Glutamatergic neuron (in vitro differentiated cells): ENCODE data around the gene RPL13A. TPM values are rescaled to one million over a fixed set of nuclear protein-coding genes. Genes with fewer than 3 reads are reported as not detected.

Experiments used
- DNase-seq: peaks from one replicate; pipeline ENCODE4 v3.0.0; 2022
- H3K27ac Mint-ChIP-seq: one replicate; pipeline ENCODE4 v1.8.0; 2020; ENCODE audit warnings: mild to moderate bottlenecking, mixed read lengths, inconsistent platforms; ENCODE audit not compliant: unreplicated experiment
- H3K27me3 Mint-ChIP-seq: one replicate; pipeline ENCODE4 v1.8.0; 2020; ENCODE audit warnings: mild to moderate bottlenecking, moderate library complexity, mixed read lengths, inconsistent platforms; ENCODE audit not compliant: unreplicated experiment
- H3K36me3 Mint-ChIP-seq: one replicate; pipeline ENCODE4 v1.8.0; 2020; ENCODE audit warnings: mild to moderate bottlenecking, mixed read lengths, inconsistent platforms; ENCODE audit not compliant: unreplicated experiment
- H3K4me1 Mint-ChIP-seq: one replicate; pipeline ENCODE4 v1.8.0; 2020; ENCODE audit warnings: mild to moderate bottlenecking, low read depth, mixed read lengths, inconsistent platforms; ENCODE audit not compliant: unreplicated experiment
- H3K4me3 Mint-ChIP-seq: one replicate; pipeline ENCODE4 v1.8.0; 2020; ENCODE audit warnings: mild to moderate bottlenecking, mixed read lengths, inconsistent platforms; ENCODE audit not compliant: unreplicated experiment
- H3K9me3 Mint-ChIP-seq: one replicate; pipeline ENCODE4 v1.8.0; 2020; ENCODE audit warnings: mild to moderate bottlenecking, moderate library complexity, mixed read lengths, inconsistent platforms; ENCODE audit not compliant: unreplicated experiment
- CTCF ChIP-seq: fragments of 200-600 bp; sonication (generic); IDR thresholded peaks from one replicate; pipeline ENCODE4 v1.5.0; 2021; ENCODE audit not compliant: partially characterized antibody, unreplicated experiment
- long read RNA-seq: library from polyadenylated mRNA; unstranded; transcript quantifications from one replicate; pipeline ENCODE4 v2.0.0, GENCODE V29; 2020; ENCODE audit not compliant: unreplicated experiment
- total RNA-seq: library from RNA; stranded (reverse); fragmentation: NEBNext Ultra II Directional; extraction: Animal tissue kit (Norgen Biotek cat#: 25700); gene quantifications from one replicate; pipeline ENCODE4 v1.2.1, GENCODE V29; 2021; ENCODE audit not compliant: unreplicated experiment

Gene RPL13A
- total RNA-seq = 1,648 TPM
- long read RNA-seq, transcript RPL13A-214 (8 exons, 1,122 nt) = minor isoform, 64 of 3,009 reads
- long read RNA-seq, transcript RPL13A-201 (8 exons, 1,181 nt) = major isoform, 2,865 of 3,009 reads
- long read RNA-seq, partial matches to known transcripts = 37 of 3,009 reads
- long read RNA-seq, other reads (novel, unspliced or antisense) = 40 of 3,009 reads

GRCh38 chr19:49487277-49488045 lies at the start of gene RPL13A:
Gene RPL13A (plus strand): TSS chr19:49487608. CDS start chr19:49487630, 22 bp downstream.
- DNase-seq = peak; percentile 100
- Mint-ChIP-seq H3K36me3 (no peaks in the 10 kb centered on the region), H3K9me3 (peaks cover 21% of the 10 kb centered on the region), H3K27me3 (peaks cover 13% of the 10 kb centered on the region), H3K4me3 (peak within 1 kb of the TSS; percentile 91), H3K27ac (peak within 1 kb of the TSS; percentile 87), H3K4me1 (peaks cover 4% of the 10 kb centered on the region)
- no peak for TF ChIP-seq CTCF

- Mint-ChIP-seq H3K27ac (peak overlapping the region; percentile 100), H3K4me1 (peaks cover 39% of the 10 kb centered on the region), H3K27me3 (peaks cover 28% of the 10 kb centered on the region), H3K36me3 (peaks cover 12% of the 10 kb centered on the region), H3K4me3 (peak overlapping the region; percentile 98), H3K9me3 (peaks cover 18% of the 10 kb centered on the region)
- no peak for TF ChIP-seq CTCF
- no peak for DNase-seq
Observed at GRCh38 chr19:49438261-49438660, 49.1 kb upstream of the RPL13A start.

- DNase-seq = no peak
Observed at GRCh38 chr19:49439836-49440235, 47.6 kb upstream of the RPL13A start.

GRCh38 chr19:49440439-49441209 lies 46.8 kb upstream of the RPL13A start:
- Mint-ChIP-seq H3K27me3 (peaks cover 26% of the 10 kb centered on the region), H3K36me3 (peaks cover 1% of the 10 kb centered on the region), H3K9me3 (peaks cover 21% of the 10 kb centered on the region), H3K4me3 (peak overlapping the region; percentile 98), H3K27ac (peak overlapping the region; percentile 91), H3K4me1 (peaks cover 31% of the 10 kb centered on the region)
- peak; percentile 57 for DNase-seq
- no peak for TF ChIP-seq CTCF

More at GRCh38 chr19:49439836-49440235, 47.6 kb upstream of the RPL13A start:
- peak overlapping the region; percentile 91 for H3K27ac Mint-ChIP-seq
- H3K27me3 Mint-ChIP-seq = peaks cover 29% of the 10 kb centered on the region
- H3K36me3 Mint-ChIP-seq = peaks cover 9% of the 10 kb centered on the region
- H3K4me1 Mint-ChIP-seq = peaks cover 39% of the 10 kb centered on the region
- H3K4me3 Mint-ChIP-seq = peak overlapping the region; percentile 98
- H3K9me3 Mint-ChIP-seq = peaks cover 17% of the 10 kb centered on the region
- TF ChIP-seq CTCF = no peak
